ENCODE results near the gene LEFTY1.
"Not testable (repeated sequence)": the region's sequence is repeated elsewhere in the genome, so short reads cannot be mapped to it uniquely, and the experiment has no call there.

LEFTY1 gene

DNA sequence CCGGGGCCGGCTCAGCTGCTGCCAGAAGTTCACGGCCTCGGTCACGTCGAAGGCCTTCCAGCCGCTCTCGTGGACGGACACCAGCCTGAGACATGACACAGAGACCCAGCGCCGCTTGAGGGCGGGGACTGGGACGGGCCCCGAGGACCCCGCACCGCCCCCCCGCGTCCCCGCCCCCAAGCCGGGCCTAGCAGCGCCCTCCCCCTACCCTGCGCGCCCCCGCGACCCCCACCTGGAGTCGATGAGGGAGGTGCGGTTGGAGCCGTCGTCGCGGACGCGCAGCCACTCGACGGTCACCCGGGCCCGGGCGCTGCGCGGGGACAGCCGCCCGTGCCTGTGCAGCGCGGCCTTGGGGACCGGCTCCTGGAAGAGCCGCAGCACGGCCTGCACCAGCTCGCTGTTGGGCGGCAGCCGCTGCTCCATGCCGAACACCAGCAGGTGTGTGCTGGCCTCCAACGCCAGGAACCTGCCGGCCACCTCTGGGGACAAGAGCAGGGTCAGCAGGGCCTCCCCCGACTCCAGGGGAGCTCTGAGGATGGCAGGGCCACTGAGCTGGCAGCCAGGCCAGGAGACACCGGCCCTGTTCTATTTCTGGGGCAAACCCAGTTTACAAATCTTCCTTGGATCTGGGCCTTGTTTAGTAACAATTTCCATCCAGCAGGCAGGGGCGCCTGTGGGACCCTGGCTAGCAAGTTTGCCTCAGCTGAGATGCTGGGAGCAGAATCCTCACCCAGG, 1.2 kb downstream of the LEFTY1 start:
- not testable (repeated sequence) for DNase-seq

DNA sequence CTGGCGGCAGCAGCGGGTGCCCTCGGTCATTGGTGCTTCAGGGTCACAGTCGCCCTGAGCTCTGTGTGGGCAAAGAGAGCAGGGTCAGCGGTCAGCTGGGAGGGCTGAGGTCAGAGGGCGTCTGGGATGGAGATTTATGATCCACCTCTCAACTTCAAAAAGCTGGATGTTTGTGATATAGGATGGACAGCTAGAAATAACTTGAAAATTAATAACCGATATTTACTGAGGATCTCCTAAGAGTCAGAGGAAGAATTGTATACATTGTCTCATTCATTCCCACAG, 2.0 kb downstream of the LEFTY1 start:
- no peak for DNase-seq

GRCh38 chr1:225886159-225887029, 2.6 kb downstream of the LEFTY1 start:
- DNase-seq = no peak

DNA sequence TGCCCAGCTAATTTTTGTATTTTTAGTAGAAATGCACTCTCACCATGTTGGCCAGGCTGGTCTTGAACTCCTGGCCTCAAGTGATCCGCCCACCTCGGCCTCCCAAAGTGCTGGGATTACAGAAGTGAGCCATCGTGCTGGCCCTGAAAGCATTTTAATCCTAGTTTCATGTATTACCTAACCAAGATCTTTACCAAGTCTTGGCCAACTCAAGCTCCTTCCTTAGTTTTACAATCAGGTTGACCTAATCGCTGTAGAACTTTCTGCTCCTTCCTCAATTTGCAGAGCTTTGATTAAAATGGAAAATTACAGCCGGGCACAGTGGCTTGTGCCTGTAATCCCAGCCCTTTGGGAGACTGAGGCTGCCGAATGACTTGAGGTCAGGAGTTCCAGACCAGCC, 3.6 kb downstream of the LEFTY1 start:
- DNase-seq = no peak

DNA sequence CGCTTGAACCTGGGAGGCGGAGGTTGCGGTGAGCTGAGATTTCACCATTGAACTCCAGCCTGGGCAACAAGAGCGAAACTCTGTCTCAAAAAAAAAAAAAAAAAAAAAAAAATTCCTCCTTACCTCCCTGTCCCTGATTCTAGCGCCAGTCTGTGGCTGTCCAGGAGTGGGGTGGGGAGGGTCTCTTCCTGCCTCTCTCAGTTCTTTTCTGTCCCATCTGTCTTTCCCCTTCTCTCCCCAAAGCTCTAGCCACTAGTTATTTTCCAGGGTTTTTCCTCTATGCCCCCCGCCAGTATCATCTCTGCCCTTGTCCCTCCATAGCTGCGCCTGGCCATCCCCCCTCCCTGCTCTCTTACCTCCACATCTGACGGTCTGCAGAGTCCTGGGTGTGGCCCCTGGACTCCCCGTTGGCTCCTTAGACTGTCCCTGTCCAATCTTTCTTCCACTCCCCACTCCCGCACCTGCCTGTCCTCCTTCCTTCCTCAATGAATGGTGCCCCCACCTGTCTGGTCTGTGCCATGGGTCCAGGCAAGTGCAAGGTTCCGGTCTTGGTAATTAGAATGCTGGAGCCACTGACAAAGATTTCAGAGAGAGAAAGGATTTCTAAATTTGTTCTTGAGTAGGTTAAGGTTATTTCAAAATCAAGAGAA, 5.2 kb downstream of the LEFTY1 start:
- DNase-seq = no peak

DNA sequence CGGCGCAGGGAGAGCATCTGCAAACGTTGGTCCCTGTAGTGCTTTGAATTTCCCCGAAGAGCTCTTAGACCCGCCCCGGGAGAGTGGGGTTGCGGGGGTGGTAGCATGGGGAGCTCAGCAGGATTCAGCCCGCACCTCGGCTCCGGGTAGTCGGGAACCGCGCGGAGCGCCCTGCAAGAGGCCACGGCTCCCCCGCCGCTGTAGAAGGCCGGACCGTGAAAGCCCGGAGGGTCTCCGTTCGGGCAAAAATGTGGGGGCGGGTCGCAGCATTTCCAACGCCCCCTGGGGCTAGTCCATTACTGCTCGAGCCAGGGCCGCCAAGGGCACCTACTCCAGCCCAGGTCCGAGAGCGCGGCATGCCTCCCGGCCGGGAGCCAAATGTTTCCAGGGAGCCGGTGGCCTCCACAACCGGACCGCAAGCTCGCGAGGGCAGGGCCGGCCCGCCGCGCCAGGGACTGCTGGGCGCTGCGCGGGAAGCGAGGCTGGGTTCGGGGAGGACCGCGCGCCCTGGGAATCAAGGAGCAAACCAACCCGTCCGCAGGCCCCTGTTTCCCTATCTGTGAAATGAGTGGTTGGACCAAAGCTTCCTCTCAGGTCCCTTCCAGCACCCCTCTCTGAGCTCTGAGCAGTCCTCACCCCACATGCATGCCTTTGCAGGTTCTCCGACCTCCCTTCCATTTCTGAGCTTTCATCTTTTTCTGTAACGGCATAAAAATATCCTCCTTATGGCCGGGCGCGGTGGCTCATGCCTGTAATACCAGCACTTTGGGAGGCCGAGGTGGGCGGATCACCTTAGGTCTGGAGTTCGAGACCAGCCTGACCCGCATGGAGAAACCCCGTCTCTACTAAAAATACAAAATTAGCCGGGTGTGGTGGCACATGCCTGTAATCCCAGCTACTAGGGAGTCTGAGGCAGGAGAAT, 6.0 kb downstream of the LEFTY1 start:
- DNase-seq = no peak

DNA sequence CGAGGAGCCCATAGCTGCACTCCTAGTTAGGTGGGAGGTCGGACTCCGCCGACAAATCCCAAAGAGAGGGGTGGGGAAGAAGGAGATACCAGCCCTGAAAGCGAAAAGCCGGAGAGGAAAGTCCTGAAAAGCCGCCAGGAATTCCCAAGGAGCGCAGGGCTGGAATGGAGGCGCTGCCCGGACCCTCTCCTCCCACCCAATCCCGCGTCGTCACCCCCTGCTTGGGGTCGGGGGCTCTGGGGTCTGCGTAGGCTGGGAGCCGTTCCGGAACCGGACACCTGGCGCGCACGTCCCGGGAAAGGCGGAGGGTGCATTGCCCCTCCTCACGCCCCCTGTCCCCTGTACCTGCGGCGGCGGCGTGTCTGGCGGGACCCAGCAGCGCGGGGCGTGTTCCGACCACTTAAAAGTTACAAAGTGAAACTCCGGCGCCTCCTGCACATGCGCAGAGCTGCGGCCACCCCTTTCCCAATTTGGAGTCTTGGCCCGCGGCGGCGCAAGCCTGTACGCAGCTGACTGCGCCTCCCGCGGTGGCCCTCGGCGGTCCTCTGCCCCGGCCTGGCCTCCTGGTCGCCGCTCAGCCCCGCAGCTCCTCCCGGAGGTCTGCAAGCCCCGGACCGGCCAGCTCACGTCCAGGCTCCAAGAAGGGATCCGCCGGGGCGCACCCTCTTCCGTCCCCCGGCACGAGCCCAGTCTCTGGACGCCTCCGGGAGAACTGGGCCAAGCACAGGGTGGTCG, 6.8 kb downstream of the LEFTY1 start, which contains the start of gene TMEM63A:
Gene TMEM63A, minus strand, starts transcription at position 422 of the 735 bp plus-strand sequence. CDS start 4,800 bp downstream, outside the sequence.
- no peak for DNase-seq

DNA sequence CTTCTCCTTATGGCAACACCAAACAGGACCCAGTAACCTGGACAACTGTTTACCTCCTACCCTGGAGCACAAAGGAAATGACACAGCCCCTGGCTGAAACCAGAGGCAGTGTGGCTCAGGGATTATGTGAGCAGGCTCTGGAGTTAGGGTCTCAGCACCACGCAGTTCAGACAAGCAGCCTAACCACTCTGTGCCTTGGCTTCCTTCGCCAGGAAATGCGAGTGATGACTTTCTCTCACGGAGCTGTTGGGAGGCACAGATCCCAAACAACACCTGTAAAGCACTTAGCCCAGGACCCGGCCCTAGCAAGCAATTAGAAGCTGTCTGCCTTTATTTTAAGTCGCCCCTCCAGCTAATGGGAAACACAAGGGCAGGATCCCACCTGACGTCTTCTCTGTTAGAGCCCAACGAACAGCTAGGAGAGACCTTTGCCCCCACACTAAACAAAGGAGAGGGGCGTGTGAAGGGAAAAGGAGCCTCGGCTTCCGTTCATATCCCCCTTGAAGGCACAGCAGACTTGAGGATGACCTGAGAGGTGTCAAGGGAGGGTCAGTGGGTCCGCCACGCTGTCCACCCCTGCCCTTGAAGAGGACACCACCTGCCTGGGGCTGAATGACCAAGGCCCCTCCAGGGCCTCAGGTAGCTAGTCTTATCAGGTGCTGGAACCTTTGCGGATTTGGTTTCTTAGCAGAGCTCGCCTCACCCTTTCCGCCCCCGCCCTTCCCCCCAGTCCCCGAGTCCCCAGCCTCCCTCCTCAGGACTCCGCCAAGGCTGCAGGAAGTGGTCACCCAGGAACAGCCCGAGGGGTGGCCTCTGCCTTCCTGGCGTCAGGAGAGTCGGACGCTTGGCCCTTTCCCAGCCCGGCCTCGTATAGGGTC, 7.6 kb downstream of the LEFTY1 start:
- DNase-seq = no peak

- no peak for DNase-seq
Measured at GRCh38 chr1:225880636-225881035, 8.3 kb downstream of the LEFTY1 start.

DNA sequence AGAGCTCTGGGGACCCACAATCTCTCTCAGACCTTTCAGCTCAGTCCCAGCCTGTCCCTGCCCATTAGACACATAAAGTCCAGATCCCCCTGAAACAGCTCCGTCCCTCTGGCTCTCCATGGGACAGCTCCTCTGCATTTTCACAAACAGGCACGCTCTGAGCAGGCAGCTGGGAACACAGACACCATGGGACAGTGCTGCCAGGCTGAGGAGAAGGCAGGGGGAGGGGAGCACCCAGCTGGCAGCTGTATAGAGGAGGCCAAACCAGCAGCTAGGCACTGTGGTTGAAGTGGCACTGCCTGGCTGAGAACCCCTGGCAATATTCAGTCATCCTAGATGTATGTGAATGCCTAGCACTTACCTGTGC, 8.7 kb downstream of the LEFTY1 start:
- no peak for DNase-seq

GRCh38 chr1:225879521-225880221, 9.3 kb downstream of the LEFTY1 start:
- DNase-seq = no peak

DNA sequence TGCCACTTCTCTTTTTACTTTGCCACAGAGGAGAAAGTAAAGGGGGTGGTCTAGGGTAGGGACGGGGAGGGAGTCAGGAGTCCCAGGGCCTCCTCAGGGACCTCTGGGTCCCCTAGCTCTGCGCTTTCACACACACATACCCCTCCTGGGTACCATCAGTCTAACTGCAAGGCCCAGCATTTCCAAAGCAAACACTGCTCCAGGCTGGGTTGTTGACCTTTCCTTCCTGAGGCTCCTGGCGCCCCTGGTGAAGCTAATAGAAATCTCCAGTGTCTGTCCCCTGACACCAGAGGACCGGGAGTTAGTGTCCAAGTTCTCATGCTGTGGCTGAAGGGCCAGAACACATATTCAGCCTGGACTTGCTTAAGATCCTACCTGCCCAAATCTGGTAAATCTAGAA, 10.7 kb downstream of the LEFTY1 start:
- DNase-seq = no peak

DNA sequence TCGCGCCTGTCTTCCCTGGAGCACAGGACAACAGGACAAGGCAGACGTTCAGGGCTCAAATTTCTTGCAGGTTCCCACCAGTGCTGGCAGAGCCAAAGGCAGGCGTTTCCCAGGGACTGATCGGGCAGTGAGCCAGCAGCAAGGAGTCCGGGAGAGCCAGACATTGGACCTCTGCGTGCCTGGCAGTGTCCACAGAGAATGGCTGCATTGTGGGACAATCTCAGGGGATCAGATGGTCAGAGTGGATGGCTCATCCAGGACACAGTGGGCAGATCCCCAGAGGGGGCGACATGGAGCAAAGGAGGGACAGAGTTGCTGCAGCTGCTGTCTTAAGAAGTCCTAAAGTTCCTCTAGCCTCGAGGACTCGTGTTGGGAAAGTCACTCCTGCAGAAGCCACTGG, 11.4 kb downstream of the LEFTY1 start:
- no peak for DNase-seq

- no peak for DNase-seq
Measured at GRCh38 chr1:225876900-225877510, 11.9 kb downstream of the LEFTY1 start.

DNA sequence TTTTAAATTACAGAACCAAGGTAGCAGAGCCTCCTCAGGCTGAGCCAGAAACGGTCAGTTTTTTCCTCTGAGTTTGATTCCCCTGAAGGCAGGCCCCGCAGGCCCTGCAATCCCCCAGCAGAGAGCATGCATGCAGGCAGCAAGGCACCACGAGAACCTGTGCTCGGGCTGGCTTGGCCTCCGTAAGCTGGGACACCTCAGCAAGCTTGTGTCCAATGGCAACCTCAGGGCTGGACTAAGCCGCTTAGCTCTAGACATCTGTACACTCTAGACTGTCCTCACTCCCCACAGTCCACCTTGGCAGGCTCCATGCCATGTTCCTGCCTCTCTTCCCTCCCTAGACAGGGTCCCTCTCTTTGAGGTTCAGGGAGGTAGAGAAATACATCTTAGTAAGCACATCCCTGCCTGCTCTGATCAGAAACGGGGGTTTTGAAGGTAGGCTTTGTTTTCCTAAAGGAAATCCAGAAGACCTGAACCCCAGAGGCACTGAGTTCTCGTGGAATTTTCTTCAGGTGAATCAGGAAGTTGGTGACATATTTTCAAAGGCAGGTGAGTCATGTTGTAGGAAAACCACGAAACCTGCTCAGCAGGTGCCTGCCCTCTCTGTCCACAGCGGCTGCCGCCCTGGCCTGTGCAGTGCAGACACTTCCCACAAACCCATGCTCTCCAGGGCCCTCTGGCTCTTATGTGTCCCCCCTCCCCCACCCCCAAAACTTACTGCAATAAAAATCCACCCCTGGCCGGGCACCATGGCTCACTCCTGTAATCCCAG, 13.7 kb downstream of the LEFTY1 start:
- DNase-seq = no peak

DNA sequence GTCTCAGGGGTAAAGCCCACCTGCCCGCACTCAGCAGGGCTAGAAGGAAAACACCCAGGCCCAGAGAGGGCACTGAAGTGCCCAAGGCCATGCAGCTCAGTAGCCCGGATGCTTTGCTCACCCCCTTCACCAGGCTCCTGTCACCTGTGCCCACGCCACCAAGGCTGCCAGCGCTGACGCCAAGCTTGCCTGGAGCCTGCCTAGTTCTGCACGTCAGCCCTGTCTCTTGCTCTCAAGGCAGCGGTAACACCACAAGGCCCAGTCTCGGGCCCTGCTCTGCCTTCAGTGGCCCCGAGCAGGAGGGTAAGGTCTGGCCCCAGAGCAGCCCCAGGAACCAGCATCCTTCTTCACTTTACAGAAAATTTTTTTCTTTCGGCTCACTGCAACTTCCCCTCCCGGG, 14.5 kb downstream of the LEFTY1 start:
- no peak for DNase-seq

DNA sequence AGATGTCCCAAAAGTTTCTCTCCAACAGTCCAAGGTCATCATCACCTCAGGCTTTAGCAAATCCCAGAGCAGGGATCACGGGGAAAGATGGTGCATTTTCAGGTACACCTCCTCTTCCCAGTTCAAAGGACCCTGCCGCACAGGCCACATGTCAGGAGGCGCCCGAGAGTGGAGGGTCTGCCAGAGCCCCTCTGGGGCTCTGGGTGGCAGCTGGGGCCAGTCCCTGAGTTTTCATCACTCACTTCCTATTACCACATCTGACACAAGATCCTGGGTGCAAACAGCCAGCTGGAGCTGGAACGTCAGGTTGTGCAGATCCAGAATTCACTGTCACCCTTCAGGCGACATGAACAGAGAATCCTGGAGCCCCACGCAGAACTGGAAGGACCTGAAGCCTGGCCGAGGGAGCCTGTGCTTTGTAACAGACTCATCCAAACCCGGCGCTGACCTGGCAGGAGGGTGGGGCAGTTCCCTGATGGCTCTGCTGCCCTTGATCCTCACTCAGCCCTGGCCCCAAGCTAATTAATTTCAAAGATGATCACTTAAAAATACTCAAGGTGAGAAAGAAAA, 15.6 kb downstream of the LEFTY1 start:
- DNase-seq = no peak

DNA sequence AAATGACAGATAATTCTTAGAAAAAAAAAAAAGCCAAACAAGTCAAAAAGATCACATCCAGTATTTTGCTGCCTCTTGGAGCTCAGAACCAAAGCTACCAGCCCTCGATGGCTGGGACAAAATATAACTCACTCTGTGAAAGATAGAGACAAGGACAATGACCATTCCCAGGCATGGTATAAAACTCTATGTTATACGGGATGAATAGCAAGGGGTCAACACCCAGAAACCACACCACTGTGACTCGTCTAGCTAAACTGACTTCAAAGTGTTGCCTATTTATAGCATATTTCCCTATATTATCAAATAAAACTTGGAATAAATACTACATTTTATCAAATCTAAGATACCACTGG, 16.9 kb downstream of the LEFTY1 start:
- no peak for DNase-seq

Data from NCI-H1417 treated with DMSO at 0.1 percent for 48 hours (cell line).